HG03159 (cell line): ENCODE measurements around the gene ZNF35.
"Not testable (repeated sequence)": the region's sequence is repeated elsewhere in the genome, so short reads cannot be mapped to it uniquely, and the experiment has no call there.

Experiments
- ATAC-seq: cut with Tn5 transposase; IDR thresholded peaks from one replicate; pipeline ENCODE4 v1.9.1; 2021; ENCODE audit warnings: mild to moderate bottlenecking, moderate library complexity; ENCODE audit not compliant: unreplicated experiment

The ZNF35 gene

DNA sequence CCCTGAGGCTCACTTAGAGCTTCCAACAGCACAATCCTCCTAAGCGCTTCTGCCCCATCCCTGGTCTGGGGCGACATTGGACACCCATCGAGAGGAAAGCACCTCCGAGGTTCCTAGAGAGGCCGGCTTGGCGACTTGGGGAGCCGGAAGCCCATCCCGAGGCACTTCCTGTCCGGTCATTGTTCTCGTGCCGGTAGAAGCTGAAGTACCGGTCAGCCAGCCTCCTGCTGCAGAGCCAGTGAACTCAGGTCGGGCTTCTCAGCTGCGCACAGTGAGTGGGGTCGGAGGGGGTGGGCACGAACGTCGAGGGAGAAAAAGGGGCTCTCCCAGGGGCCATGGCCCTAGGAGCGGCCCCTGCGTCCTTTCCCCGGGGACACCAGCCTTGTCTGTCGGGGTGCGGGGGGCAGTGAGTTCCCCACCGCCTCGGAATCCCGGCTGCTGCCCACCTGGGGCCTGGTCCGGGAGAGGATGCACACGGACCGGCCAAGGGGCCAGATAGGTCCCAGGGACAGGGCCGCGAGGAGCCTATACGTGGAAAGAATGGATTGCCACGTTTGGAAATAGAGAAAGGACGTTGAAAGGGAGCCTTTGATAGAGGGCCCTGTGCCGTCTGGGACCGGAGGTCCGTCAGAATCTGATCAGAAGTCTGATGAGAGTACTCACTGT, at the start of gene ZNF35:
ZNF35 (plus strand) TSS at position 169 of the 666 bp plus-strand sequence. CDS start 2,336 bp downstream, outside the sequence.
- ATAC-seq = peak; percentile 96

- ATAC-seq = no peak
Observed at GRCh38 chr3:44601749-44602148, 46.8 kb upstream of the ZNF35 start.

GRCh38 chr3:44612678-44613077, 35.9 kb upstream of the ZNF35 start:
- ATAC-seq = no peak

DNA sequence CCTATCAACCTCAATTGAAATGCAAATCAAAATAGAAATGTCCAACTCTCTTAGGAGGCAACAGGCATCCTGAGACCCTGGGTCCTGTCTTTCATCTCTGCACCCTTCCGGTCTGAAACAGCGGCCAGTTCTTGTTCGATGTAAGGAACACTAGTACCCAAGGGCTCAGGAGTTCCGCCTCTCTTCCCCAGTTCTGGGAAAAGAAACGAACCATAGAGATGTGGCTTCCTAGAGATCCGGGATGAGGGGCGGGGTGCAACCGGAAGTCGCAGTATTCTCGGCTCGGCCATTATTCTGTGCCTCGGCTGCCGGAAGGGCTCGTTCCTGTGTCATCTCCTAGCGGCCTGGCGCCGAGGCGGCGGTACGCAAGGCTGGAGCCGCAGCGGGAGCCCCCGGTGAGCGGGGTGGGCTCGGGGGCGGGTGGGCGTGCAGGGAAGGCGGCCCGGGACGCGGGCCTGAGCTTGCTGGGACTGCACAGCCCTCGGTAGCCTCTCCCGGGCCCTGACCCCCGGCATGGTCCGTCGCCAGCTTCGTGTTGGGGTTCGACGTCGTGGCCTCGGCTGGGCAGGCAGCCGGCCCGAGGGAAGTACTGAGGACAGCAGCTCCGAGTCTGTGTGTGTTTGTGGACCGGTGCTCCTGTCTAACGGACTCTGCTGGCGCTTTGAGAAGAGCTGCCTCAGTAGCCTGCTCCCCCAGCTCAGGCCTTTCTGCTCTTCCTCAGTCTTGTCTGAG, 23.6 kb upstream of the ZNF35 start, which contains the start of gene ZNF197:
ZNF197 (plus strand) TSS at position 288 of the 732 bp plus-strand sequence. CDS start 4,119 bp downstream, outside the sequence.
- ATAC-seq = peak; percentile 87

DNA sequence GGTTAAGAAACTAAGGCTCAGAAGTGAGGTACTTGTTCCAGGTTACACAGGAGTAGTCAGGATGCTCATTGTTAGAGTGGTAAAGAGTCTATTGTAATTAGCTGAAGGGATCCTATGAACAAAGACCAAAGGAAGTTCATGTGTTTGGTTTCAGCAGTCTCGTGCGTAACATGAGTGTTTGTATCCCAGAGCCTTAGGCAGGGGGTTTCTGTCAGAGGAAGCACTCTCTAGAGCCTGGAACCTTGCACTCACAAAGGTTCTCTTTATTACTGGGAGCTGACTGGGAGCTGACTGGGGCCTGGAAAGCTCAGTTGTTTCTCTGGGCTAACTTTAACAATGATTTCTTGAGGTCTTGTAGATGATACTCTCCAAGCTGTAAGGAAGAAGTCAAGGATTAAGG, 19.8 kb upstream of the ZNF35 start:
- no peak for ATAC-seq

- no peak for ATAC-seq
Observed at GRCh38 chr3:44632193-44632592, 16.3 kb upstream of the ZNF35 start.

DNA sequence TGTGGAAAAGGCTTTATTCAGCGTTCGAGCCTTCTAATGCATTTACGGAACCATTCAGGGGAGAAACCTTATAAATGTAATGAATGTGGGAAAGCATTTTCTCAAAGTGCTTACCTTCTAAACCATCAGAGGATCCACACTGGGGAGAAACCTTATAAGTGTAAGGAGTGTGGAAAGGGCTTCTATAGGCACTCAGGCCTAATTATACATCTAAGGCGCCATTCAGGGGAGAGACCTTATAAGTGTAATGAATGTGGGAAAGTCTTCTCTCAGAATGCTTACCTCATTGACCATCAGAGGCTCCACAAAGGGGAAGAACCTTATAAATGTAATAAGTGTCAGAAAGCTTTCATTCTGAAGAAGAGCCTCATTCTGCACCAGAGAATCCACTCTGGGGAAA, 6.2 kb upstream of the ZNF35 start:
- no peak for ATAC-seq

GRCh38 chr3:44643024-44643423, 5.5 kb upstream of the ZNF35 start:
- no peak for ATAC-seq

GRCh38 chr3:44647771-44648170, 761 bp upstream of the ZNF35 start:
- ATAC-seq = no peak

DNA sequence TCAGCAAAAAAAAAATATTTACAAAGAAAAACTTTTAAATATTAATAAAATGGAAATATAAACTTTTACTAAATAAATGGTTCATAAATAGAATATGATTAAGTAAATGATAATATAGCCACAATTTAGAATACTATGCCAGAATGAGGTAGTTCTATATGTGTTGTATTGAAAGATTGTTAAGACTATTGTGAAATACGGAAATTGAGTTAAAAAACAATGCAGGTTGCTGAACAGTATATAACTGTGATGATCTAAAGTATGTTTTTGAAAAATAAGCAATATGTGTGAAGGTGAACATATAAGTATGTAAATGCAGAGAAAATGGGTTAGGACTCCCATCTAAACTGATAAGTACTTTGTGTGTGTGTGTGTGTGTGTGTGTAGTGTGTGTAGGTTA, 1.2 kb downstream of the ZNF35 start:
- no peak for ATAC-seq

GRCh38 chr3:44654039-44654438, 5.5 kb downstream of the ZNF35 start:
- ATAC-seq = no peak

DNA sequence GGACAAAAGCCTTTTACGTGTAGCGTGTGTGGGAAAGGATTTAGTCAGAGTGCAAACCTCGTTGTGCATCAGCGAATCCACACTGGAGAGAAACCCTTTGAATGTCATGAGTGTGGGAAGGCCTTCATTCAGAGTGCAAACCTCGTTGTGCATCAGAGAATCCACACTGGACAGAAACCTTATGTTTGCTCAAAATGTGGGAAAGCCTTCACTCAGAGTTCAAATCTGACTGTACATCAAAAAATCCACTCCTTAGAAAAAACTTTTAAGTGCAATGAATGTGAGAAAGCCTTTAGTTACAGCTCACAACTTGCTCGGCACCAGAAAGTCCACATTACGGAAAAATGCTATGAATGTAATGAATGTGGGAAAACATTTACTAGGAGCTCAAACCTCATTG, 10.5 kb downstream of the ZNF35 start:
- no peak for ATAC-seq

DNA sequence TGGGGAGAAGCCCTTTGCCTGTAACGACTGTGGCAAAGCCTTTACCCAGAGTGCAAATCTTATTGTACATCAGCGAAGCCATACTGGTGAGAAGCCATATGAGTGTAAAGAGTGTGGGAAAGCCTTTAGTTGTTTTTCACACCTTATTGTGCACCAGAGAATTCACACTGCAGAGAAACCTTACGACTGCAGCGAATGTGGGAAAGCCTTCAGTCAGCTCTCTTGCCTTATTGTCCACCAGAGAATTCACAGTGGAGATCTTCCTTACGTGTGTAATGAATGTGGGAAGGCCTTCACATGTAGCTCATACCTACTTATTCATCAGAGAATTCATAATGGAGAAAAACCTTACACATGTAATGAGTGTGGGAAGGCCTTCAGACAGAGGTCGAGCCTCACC, 10.9 kb downstream of the ZNF35 start:
- ATAC-seq = no peak

GRCh38 chr3:44661189-44661588, 12.7 kb downstream of the ZNF35 start:
- ATAC-seq = no peak

GRCh38 chr3:44665173-44665572, 16.6 kb downstream of the ZNF35 start:
- no peak for ATAC-seq

DNA sequence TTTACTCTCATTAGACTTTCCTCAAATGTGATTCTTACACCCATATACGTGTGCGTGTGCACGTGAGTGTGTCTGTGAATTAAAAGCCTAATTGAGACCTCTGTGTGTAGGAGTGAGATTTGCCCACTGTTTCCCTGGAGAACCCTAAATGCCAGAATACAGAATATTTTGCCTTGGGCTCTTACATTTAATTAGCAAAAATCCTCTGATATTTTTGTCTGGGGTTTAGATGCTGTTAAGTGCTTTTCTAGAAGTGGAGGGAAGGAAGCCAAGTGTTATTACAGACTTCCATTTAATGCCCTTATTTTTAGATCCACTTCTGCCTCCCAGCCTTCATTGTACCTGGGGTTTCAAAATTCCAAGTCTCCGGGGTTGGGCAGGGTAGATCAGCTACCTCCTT, 17.8 kb downstream of the ZNF35 start:
- no peak for ATAC-seq

DNA sequence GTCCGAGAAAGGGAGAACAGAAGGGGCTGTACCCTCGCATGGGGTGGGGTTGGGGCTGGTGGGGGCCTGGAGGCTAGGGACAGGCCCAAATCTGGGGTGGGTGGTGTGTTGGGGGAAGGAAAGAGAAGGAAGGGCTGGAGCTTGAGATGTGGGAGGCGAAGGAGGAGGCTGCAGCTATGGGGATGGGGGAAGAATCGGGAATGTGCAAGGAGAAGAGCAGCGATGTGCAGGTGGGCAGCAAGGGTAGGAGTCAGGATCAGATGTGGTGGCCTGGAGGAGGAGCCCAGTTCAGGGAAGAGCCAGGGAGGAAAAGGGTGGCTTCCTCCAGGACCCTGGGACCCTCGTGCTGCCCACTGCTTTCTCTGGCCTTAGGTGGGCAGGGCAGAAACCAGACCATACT, 21.2 kb downstream of the ZNF35 start:
- ATAC-seq = no peak

- ATAC-seq = not testable (repeated sequence)
Observed at GRCh38 chr3:44673466-44673865, 24.9 kb downstream of the ZNF35 start.

DNA sequence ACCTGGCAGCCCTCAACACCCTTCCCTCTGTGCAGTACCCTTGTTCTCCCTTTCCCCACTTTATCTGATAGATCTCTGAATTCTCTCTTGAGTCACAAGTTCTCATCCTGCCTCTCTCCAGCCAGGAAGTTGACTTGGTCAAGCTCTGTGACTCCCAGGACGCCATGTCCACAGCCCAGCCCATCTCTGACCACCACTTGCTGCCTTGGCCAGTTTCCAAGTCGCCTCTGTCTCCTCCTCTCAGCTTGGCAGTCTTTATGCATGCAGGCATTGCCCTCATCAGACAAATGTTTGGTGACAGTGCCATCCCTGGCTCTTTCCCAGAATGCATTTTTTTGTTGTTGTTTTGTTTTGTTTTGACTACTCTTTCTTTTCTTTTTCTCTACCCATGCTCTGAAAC, 25.7 kb downstream of the ZNF35 start:
- ATAC-seq = no peak

- no peak for ATAC-seq
Observed at GRCh38 chr3:44678480-44679116, 30.1 kb downstream of the ZNF35 start.

- ATAC-seq = no peak
Observed at GRCh38 chr3:44680921-44681455, 32.5 kb downstream of the ZNF35 start.
